PC-3 (cell line): Measurements from ENCODE around the gene LPIN1. TPM values are rescaled to one million over a fixed set of nuclear protein-coding genes. Genes with fewer than 3 reads are reported as not detected.
A peak's percentile ranks its signal among the peaks of the same experiment; 100 is the strongest.

Experiments used
- ATAC-seq: fragments of 200-7000 bp; cut with Tn5 transposase; 2 replicates; pipeline ENCODE4 v1.9.1; 2020; ENCODE audit warnings: mild to moderate bottlenecking, moderate library complexity
- BruUV-seq: library from RNA; stranded (reverse); fragments of 400-500 nt; replicated peaks from 2 replicates; lab custom pipeline; 2021; lab: Mats Ljungman, UMichigan
- CTCF ChIA-PET: fragments of 300-600 bp; sonication (Branson Sonifier 250); formaldehyde crosslinking; loops from one replicate; lab custom pipeline; 2022; ENCODE audit warnings: antibody characterized with exemption; lab: Charles Lee
- POLR2A ChIA-PET: fragments of 300-600 bp; sonication (Branson Sonifier 250); formaldehyde crosslinking; loops from one replicate; lab custom pipeline; 2022; ENCODE audit warnings: antibody characterized with exemption; ENCODE audit not compliant: unreplicated experiment; lab: Charles Lee
- DNase-seq: peaks from one replicate; pipeline ENCODE4 v3.0.0-alpha.2; 2015
- H2AFZ ChIP-seq: fragments of 300-600 bp; sonication (generic); 2 replicates; pipeline ENCODE4 v1.6.0; 2016; ENCODE audit warnings: antibody characterized with exemption, low read length
- H3F3A ChIP-seq: fragments of 300-600 bp; sonication (generic); one replicate; pipeline ENCODE4 v1.6.0; 2017; ENCODE audit warnings: antibody characterized with exemption, low read length, control low read depth, mild to moderate bottlenecking; ENCODE audit not compliant: unreplicated experiment
- H3K27ac ChIP-seq: fragments of 300-600 bp; sonication (generic); 2 replicates; pipeline ENCODE4 v1.5.1; 2016; ENCODE audit warnings: mild to moderate bottlenecking, low read length
- H3K27me3 ChIP-seq: fragments of 300-600 bp; sonication (generic); 2 replicates; pipeline ENCODE4 v1.6.1; 2016; ENCODE audit warnings: low read length, mixed read lengths
- H3K36me3 ChIP-seq: fragments of 300-600 bp; sonication (generic); 2 replicates; pipeline ENCODE4 v1.6.1; 2016; ENCODE audit warnings: low read depth, mixed run types, low read length, mixed read lengths
- H3K4me1 ChIP-seq: fragments of 300-600 bp; sonication (generic); 2 replicates; pipeline ENCODE4 v1.5.1; 2016; ENCODE audit warnings: low read length; ENCODE audit not compliant: insufficient read depth
- H3K4me2 ChIP-seq: fragments of 300-600 bp; sonication (generic); 2 replicates; pipeline ENCODE4 v1.6.0; 2016; ENCODE audit warnings: low read length
- H3K4me3 ChIP-seq: fragments of 300-600 bp; sonication (generic); 2 replicates; pipeline ENCODE4 v1.5.1; 2016; ENCODE audit warnings: mild to moderate bottlenecking, low read length, mixed read lengths
- H3K79me2 ChIP-seq: fragments of 300-600 bp; sonication (generic); 2 replicates; pipeline ENCODE4 v1.6.1; 2017; ENCODE audit warnings: low read length, mixed read lengths
- H3K9ac ChIP-seq: fragments of 300-600 bp; sonication (generic); 2 replicates; pipeline ENCODE4 v1.6.0; 2016; ENCODE audit warnings: mild to moderate bottlenecking, low read length
- H3K9me2 ChIP-seq: fragments of 300-600 bp; sonication (generic); replicated peaks from 2 replicates; pipeline ENCODE4 v1.6.1; 2016; ENCODE audit warnings: mixed run types, low read length, mixed read lengths
- H3K9me3 ChIP-seq: fragments of 300-600 bp; sonication (generic); 2 replicates; pipeline ENCODE4 v1.6.1; 2016; ENCODE audit warnings: low read length, mixed read lengths
- H4K20me1 ChIP-seq: fragments of 300-600 bp; sonication (generic); 2 replicates; pipeline ENCODE4 v1.6.1; 2016; ENCODE audit warnings: low read length, mixed read lengths
- EZH2 ChIP-seq: fragments of 300-600 bp; sonication (generic); IDR thresholded peaks from one replicate; pipeline ENCODE4 v1.6.1; 2017; ENCODE audit warnings: antibody characterized with exemption, mild to moderate bottlenecking, low read length; ENCODE audit not compliant: unreplicated experiment
- EZH2phosphoT487 ChIP-seq: fragments of 300-600 bp; sonication (generic); IDR thresholded peaks from 2 replicates; pipeline ENCODE4 v1.6.1; 2018; ENCODE audit warnings: mild to moderate bottlenecking, antibody characterized with exemption, low read length, borderline replicate concordance
- intact Hi-C: fragments of 100-400 bp; cut with micrococcal nuclease; formaldehyde crosslinking; loops from 2 replicates; pipeline ENCODE4 v1.9.0; 2023
- total RNA-seq: library from RNA; depleted of rRNA; stranded (reverse); fragments of >200 nt; gene quantifications from 2 replicates; pipeline ENCODE4 v1.2.3, GENCODE V29; 2014
- TF ChIP-seq, protein P1 (sequence below): fragments of 300-600 bp; sonication (generic); conservative IDR thresholded peaks from 2 replicates; pipeline ENCODE4 v1.5.1; 2017; ENCODE audit warnings: antibody characterized with exemption, low read depth, mild to moderate bottlenecking, low read length

The LPIN1 gene
- total RNA-seq, 1 experiment from 2014 or later: 40.9 TPM

DNA sequence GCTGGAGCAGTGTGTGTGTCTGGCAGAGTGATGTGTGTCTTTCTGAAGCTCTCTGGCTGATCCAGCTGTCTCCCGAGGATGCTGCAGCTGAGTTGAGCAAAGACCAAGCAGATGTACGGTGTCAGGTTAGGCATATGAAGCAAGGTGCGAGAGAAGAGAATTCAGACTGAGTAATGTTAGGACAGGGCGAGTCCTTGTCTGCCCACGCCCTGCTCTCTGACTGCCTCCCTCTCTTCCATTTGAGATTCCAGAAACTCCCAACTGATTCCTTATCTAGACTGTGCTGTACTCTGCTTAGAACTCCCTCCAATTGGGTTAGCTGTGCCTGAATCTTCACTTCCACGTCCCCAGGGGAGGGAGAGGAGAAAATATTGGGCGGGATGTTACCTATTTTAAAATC is 25.7 kb upstream of the LPIN1 start:
- no peaks in the 10 kb centered on the region for H3K36me3 ChIP-seq
- intact Hi-C loops: no loop called here
- no peak for DNase-seq
- TF ChIP-seq EZH2: no peak
- TF ChIP-seq, protein P1, sequence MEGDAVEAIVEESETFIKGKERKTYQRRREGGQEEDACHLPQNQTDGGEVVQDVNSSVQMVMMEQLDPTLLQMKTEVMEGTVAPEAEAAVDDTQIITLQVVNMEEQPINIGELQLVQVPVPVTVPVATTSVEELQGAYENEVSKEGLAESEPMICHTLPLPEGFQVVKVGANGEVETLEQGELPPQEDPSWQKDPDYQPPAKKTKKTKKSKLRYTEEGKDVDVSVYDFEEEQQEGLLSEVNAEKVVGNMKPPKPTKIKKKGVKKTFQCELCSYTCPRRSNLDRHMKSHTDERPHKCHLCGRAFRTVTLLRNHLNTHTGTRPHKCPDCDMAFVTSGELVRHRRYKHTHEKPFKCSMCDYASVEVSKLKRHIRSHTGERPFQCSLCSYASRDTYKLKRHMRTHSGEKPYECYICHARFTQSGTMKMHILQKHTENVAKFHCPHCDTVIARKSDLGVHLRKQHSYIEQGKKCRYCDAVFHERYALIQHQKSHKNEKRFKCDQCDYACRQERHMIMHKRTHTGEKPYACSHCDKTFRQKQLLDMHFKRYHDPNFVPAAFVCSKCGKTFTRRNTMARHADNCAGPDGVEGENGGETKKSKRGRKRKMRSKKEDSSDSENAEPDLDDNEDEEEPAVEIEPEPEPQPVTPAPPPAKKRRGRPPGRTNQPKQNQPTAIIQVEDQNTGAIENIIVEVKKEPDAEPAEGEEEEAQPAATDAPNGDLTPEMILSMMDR: no peak
- no peak for TF ChIP-seq EZH2phosphoT487
- H3K9me2 ChIP-seq: no peaks in the 10 kb centered on the region
- H3K79me2 ChIP-seq: no peaks in the 10 kb centered on the region
- H2AFZ ChIP-seq: no peak overlapping the region
- H3K27me3 ChIP-seq: no peaks in the 10 kb centered on the region
- no peaks in the 10 kb centered on the region for H4K20me1 ChIP-seq
- no TSS peak for BruUV-seq
- H3K9ac ChIP-seq: no peak overlapping the region
- no peaks in the 10 kb centered on the region for H3K9me3 ChIP-seq
- H3K4me2 ChIP-seq: no peak overlapping the region
- no peak overlapping the region for H3K27ac ChIP-seq
- no peaks in the 10 kb centered on the region; the same call in 1 of the 2 replicates for H3K4me1 ChIP-seq
- H3F3A ChIP-seq: no peaks in the 10 kb centered on the region
- ChIA-PET POLR2A (no interaction called here), CTCF (no interaction called here)
- ATAC-seq: peak; percentile 31; the same call in 1 of the 2 replicates
- H3K4me3 ChIP-seq: no peak overlapping the region

DNA sequence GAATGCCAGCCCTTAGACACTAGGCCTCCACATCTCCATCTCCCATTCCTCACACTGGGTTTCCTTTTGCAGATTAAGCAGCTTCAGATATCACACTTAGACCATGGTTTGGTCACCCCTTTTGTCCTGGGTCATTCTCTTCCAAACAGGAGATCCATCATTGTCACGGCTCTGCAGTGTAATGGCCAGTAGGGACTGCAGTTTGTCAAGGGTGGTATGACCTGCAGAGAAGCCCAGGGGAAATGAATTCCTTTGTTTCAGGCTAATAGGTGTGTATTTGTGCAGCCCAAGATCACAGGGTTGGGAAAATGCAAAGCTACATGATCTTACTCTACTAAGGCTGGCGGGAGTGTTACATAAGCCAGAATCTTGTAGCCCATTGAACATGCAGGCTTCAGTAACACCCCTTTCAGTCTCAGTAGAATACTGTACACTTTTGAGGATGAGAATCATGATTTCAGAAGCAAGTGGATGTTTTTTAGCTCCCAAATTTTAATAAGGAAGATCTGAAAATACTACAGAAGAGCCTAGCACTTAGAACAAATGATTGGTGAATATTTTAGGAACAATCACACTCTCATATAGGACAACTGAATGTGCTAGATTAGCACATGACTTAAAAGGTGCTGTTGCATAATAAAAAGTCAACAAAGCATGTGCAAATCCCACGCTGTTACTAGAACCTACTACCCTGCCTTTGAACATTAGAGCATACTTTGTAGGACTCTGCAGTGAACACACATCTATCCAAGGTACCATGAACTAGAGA is 24.0 kb upstream of the LPIN1 start:
- H4K20me1 ChIP-seq: no peaks in the 10 kb centered on the region
- ChIA-PET POLR2A (no interaction called here), CTCF (no interaction called here)
- no peak for ATAC-seq
- no peaks in the 10 kb centered on the region for H3F3A ChIP-seq
- no peak overlapping the region for H3K27ac ChIP-seq
- H3K9ac ChIP-seq: no peak overlapping the region
- no TSS peak for BruUV-seq
- no peak for DNase-seq
- H3K4me1 ChIP-seq: no peaks in the 10 kb centered on the region; the same call in 1 of the 2 replicates
- no peaks in the 10 kb centered on the region for H3K79me2 ChIP-seq
- no peaks in the 10 kb centered on the region for H3K9me2 ChIP-seq
- no peak overlapping the region for H2AFZ ChIP-seq
- H3K4me2 ChIP-seq: no peak overlapping the region
- no peaks in the 10 kb centered on the region for H3K27me3 ChIP-seq
- no peaks in the 10 kb centered on the region for H3K36me3 ChIP-seq
- H3K9me3 ChIP-seq: no peaks in the 10 kb centered on the region
- intact Hi-C loops: no loop called here
- no peak overlapping the region for H3K4me3 ChIP-seq
- no peak for TF ChIP-seq EZH2phosphoT487
- no peak for TF ChIP-seq EZH2
- TF ChIP-seq, protein P1: no peak

DNA sequence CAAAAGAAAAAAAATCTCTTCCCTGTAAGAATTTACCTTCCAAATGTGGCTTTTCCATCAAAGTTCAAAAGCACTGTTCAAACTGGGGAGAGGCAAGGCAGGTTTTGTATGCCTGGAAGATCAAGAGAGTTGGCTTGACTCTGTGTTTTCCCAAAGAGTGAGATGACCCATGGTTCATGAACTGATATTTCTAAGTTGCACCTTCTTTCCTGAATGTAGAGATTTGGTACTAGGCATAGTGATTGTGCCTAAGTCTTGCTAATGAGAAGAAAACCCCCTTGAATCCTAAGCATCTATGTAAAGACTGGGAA is 23.4 kb upstream of the LPIN1 start:
- no peak for DNase-seq
- Histone ChIP-seq H3K4me2 (no peak overlapping the region), H3K9me2 (no peaks in the 10 kb centered on the region), H3K27ac (no peak overlapping the region), H3K27me3 (no peaks in the 10 kb centered on the region), H3F3A (no peaks in the 10 kb centered on the region), H3K4me1 (no peaks in the 10 kb centered on the region; the same call in 1 of the 2 replicates), H3K36me3 (no peaks in the 10 kb centered on the region), H2AFZ (no peak overlapping the region), H3K9me3 (no peaks in the 10 kb centered on the region), H3K4me3 (no peak overlapping the region), H4K20me1 (no peaks in the 10 kb centered on the region), H3K9ac (no peak overlapping the region), H3K79me2 (no peaks in the 10 kb centered on the region)
- CTCF ChIA-PET: no interaction called here
- intact Hi-C loops: no loop called here
- POLR2A ChIA-PET: no interaction called here
- no peak for ATAC-seq
- TF ChIP-seq EZH2phosphoT487 (no peak), EZH2 (no peak)
- TF ChIP-seq, protein P1: no peak
- BruUV-seq: no TSS peak
